Measurements from ENCODE around the gene EGFR. TPM values are rescaled to one million over a fixed set of nuclear protein-coding genes. Genes with fewer than 3 reads are reported as not detected.

EGFR gene
- total RNA-seq, 1 donor from 2014 or later: 23.4 TPM

DNA sequence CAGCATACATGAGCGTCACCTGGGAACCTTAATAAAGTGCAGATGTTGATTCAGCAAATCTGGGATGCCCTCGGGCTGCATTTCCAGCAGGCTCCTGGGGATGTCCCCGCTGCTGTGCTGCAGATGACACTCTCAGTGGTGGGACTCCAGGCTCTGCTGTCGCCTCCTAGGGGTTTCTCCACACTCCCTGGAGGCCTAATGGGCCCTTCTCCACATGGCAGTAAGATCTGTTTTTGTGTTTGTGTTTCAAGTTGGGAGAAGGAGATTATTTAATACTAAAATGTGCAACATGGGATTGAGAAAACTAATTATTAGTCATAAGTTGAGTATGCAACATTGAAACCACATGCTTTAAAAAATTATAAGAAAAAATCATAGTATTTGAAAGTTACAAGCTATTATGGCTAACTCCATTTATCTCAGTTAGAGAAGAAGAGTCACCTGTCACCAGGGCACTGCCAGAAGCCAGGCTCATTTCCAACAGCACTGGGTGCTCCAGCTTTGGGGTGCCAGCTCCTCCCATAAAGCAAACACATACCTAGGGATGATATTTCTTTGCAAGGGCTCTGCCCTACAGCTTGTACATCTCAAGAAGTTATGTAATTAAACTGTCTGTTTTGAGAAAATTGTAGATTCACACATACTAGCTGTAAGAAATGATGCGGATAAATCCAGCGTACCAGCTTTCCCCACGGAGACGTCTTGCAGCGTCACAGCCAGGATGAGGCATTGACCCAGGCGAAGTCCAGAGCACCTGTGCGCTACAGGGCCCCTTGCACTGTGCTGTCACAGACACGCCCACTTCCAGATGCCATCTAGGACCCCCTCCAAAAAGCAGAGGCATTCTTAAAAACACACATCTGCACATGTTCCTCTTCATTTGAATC, 106.4 kb downstream of the EGFR start:
- DNase-seq (ENCODE audit: low spot score): no peak

DNA sequence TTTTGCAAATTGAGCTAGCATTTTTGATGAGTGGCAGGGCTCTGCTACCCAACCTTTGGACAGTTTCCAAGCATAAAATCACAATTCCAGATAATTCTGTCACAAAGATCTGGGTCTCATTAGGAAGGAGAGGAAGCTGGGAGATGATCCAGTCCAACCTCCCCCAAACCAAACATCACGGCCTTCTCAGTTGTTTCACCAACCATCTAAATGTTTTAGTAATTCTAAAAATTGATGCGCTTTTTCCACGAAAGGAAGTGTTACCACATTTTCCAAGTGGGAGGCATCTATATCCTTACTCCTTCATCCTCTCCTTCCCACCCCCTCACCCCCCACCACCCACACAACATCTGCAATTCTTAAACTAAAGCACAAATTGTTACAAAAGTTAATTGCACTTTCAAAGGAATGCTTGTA, 108.3 kb downstream of the EGFR start:
- no peak for DNase-seq (ENCODE audit: low spot score)

DNA sequence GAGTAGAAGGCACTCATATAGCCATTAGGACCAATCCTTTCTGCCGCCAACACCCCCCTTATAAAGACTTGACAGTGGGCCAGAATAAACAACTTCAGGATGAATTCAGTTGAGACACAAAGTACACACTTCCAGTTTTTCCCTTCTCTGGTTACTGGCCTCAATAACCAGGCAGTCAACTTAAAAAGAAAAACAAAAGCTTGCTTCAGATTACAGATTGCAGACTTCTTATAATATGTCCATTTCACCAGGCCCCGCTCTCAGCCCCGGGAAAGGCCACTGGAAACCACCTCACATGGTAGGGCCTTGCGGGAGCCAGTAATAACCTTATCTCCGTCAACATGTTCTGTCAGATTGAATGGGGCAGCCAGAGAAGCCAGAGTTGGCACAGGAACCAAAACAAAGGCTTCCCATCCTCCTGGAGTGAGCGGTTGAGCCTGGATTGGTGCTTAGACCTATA, 108.8 kb downstream of the EGFR start:
- DNase-seq (ENCODE audit: low spot score): peak; percentile 15

DNA sequence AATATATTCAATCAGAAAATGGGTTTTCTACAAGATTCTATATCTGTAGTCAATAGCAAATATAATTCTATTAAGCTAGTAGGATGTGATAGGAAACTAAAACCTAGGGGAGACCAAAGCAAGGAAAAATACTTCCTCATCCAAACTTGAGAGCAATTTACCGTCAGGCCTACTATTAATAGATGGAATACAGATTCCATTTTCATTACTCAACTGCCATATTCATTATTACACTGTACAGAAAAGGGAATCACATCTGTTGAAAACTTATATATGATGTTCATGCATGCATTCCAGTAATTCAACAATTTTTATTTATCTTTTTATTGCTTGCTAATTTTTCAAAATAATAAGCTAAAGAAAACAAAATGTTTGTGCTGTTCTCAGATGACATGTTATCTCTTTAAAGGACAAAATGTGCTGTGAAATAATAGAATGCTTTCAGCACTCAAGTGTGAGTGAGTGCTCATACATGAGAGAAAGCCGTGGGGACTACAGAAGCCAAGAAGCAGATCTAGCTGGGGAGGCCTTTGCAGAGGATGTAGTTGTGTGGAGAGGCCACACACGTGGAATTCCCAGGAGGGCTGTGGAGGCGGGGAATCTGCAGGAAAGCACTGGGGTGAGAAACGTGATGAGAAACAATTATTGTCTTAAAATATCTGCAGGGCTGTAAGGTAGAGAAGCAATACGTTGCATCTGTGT, 110.0 kb downstream of the EGFR start:
- DNase-seq (ENCODE audit: low spot score): peak; percentile 40

DNA sequence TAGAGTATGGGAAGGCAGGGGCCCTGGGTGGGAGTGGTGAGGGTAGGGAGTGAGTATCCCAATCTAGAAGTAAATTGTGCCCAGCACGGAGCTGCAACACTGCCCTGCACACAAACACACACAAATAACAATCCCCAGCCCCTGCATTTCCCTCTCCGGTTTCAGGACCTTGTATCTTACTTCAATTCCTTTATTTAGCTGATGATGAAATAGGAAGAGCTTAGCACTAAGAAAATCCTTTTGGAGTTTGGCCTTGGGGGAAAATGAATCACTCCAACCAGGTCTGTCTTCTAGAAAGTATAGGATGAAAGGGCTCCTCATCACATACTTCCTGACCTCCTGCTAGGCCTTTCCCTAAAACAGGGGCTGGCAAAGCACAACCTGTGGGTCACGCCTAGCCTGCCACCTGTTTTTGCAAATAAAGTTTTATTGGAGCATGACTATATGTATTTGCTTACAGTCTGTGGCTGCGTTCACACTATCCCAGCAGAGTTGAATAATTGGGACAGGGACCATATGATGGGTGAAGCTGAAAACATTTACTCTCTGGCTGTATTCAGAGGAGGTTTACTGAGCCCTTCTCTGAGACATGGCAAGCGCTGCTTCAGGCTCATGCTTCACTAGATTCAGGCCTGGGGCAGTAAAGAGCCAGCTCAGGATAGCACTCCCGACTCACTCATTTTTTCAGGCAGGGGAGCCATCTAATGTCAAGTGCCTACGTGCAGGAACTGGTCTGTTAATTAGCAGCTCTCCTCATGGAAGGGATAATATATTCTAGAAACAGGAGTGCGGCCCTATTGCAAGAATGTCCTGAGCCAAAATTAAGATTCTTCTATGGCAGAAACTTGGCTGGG, 111.0 kb downstream of the EGFR start:
- peak; percentile 70 for DNase-seq (ENCODE audit: low spot score)

DNA sequence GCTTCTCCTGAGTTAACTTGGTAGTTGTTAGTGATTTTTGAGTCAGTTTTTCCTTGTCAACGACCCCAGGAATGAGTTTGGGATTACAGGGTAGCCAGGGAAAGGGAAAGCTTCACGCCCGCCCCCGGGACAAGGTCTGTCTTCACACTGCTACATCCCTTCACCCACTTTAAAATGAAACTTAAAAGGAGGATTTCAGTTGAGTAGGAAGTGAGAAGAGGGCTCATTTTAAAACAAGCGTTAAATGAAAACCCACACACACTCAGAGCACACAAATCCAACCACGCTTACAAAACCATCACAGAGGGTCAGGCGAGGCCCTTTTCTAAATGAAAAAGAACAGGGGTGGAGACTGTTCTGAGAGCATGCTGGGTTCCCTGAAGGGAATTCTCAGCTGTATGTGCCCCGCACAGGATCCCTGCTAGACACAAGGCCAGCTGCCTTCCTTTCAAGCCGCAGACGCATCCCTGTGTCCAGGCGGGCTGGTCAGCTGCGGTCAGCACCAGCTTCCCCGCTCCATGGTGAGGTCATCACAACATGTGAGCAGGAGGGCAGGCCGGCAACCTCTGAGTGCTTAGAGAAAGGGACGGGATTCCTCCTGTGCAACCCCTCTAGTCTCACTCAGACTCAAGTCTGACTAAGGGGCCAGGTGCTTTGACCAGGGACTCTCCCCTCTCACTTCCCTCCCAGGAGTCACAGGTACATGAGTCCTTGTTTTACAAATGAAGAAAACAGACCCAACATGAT, 111.8 kb downstream of the EGFR start:
- peak; percentile 50 for DNase-seq (ENCODE audit: low spot score)

DNA sequence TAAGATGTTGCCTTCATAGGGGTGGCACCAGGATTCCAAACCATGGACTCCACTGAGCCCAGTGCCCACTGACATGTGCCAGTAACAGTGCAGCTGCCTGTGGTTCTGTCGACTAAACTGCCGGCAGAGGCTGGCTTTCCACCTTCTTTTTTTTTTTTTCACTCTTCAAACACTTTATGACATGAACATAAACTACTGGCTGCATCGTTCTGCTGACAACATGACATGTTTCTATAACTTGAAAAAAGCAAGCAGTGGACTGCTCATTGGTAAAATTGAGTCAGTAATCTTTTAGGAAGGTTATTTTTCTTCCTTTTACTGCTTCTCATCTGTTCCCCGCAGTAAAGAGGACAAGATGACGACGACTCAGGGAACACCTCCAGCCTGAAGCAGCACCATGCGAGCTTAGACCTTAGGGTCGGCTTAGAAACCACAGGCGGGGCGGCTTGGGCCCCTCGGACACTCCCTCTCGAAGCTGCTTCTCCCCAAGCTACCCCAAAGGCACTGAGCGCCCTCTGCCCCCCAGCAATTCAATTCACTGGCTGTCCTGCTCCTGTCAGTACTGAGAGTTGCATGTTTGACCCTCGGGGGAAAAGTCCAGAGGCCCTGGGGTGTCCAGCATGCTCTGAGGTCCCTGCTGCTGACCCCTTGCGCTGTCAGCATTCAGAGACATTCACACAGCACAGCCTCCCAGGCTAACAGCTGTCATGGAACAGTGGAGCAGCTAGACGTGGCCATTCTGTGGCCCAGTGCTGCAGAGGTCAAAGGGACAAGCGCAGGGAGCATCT, 112.5 kb downstream of the EGFR start:
- DNase-seq (ENCODE audit: low spot score): peak; percentile 7

DNA sequence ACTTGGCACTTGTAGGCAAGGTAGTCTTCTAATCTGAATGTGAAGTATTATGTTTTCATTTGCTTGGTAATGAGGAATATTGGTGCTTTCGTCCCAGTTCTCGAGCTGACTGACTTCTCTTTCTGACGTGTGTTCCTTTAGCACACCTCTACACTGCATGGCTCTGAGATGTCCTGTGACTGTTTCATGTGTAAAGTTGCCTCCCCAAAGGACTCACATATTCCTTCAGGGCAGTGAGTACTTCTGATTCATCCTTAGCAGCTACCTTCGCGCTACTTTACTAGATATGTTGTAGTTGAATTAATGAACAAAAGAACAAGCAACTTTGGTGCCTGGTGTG, 113.7 kb downstream of the EGFR start:
- DNase-seq (ENCODE audit: low spot score): no peak

DNA sequence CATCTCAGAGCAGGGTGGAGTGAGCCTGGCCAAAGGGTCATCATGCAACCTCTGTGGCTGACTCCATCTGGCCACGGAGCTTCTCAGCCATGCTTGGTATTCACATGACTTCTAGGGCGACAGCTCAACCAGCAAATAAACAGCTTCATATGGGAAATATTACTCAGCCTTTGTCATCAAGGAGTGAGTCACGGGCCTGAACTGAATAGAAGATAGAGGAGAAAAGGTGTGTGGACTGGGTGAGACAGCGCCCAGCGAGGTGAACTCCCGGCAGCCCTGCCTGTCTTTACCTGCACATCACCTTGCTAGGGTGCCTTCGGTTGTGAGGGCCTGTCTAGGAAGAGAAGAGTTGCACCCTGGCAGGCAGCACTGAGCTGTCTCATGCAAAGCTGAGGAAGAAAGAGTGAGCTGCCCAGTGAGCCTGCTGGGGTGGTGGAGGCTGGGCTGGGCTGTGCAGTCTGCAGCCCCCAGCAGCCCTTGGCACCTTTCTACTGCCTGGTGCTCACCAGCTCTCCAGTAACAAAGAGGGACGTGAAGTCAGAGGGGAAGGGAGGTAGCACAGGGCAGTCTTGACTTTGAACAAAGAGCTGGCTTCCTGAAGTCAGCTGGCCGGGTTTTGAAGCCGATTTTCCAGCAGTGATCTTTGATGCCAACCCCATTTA, 114.2 kb downstream of the EGFR start:
- peak; percentile 55 for DNase-seq (ENCODE audit: low spot score)

DNA sequence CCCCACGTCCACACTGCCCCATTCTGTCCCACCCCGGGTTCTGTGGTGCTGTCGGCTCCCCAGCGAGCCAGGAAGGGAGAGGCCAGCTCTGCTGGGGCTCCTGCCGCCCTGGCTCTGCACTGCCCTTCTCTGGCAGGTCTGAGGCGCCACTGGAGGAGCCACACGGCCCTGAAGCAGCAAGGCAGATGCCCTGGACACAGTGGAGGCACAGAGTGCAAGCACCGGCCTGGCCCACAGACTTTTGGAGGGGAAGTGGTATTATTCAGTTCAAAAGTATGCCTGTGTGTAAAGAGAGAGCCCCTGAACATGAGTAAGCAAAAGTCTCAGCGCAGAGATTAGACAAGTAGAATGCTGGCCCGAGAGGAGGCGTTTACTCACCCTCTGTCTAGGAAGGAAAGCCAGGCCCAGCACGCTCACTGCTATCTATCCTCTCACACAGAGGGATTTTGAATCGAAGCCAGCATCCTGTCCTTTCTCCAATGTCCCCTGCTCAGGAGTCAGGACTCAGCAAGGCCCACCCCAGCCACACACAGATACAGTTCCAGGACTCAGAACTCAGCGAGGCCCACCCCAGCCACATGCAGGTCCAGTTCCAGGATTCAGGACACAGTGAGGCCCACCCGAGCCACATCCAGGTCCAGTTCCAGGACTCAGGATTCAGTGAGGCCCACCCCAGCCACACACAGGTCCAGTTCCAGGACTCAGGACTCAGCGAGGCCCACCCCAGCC, 115.0 kb downstream of the EGFR start:
- DNase-seq (ENCODE audit: low spot score): peak; percentile 86

DNA sequence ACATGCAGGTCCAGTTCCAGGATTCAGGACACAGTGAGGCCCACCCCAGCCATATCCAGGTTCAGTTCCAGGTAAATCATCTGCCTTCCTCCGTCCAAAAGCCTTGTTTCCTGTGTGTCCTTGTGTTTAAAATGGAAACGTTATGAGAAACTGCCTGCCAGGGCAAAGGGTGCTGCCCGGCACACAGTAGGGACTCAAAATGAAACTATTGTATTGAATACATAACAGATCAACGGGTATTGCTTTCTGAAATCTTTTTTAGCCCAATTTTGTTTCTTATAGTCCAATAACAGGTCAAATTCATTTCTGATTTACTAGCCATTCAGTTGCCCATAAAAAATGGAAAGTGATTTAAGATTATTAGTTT, 115.5 kb downstream of the EGFR start:
- DNase-seq (ENCODE audit: low spot score): no peak

DNA sequence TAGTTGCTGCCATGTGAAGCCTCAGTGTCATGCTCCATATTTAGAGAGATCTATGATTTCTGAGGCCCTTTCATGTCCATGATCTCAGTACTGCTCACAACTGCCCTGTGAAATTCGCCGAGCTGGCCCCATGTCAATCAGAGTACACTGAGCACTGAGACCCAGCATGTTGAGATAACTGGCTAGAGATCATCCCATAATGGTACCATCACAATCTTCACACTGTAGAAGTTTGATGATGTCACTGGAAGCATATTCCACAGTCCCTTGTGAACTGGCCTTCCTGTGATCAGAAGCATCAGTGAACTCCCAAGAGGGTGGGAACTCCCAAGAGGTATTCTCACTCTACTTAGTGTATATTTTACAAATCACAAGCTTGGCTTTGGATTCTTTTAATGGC, 116.0 kb downstream of the EGFR start:
- no peak for DNase-seq (ENCODE audit: low spot score)

DNA sequence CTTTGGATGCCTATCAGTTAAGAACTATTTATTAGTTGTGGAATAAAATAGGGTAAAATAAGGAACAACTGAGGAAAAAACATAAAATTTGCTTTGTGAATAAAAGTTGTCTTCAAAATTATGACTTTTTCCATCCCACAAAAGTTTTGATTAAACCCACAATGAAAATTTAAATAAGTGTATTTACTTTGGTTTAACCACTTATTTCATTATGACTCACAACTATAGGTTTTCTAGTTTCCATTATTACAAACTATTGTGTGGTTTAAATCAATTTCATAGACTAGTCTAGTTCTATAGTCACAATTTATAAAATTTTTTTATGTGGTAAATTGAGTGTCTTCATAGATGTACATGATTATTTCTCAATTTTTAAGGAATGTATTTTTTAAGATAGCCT, 116.6 kb downstream of the EGFR start:
- no peak for DNase-seq (ENCODE audit: low spot score)

DNA sequence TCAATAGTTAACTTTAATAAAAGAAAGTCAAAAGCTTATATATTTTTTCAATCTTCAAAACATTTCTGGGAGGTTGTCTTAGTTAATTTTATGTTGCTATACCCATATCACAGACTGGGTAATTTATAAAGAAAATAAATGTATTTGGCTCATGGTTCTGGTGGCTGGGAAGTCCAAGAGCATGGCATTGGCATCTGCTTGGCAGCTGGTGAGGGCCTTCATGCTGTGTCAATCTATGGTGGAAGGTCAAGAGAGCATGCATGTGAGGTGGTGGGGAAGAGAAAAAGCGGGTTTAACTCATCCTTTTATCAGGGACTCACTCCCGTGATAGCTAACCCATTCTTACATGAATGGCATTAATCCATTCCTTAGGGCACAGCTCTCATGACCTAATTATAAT, 119.8 kb downstream of the EGFR start:
- DNase-seq (ENCODE audit: low spot score): no peak

DNA sequence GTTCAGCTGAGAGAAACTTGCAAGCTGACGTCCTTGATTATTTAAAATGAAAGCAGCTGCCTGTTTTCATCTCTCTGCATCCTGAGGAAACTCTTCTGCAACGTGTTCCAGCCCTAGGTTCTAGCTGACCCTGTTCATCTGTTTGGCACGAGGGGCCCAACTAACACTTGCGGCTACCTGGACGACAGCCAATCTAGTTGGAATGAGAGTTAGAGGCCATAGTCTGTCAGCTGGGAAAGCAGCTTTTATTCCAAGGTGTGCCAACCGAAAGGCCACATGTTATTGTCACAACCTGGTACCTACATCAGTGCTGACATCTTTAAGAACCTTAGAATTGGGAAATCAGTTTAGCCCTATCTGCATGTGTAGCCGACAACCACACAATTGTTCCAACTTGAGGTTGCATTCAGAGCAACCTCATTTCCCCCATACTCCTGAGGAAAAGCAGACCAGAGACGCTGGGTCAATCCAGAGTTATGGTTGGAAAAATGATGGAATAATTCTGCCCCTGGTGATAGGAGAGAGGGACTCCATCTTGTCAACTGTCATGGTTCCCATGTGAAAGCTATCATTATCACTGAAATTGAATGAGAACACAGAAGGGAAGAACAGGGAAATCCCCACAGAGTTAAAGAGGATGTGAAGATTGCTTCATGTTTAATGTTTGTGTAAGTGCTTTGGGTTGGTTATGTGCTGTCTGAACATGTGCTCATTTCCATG, 121.6 kb downstream of the EGFR start:
- DNase-seq (ENCODE audit: low spot score): no peak

DNA sequence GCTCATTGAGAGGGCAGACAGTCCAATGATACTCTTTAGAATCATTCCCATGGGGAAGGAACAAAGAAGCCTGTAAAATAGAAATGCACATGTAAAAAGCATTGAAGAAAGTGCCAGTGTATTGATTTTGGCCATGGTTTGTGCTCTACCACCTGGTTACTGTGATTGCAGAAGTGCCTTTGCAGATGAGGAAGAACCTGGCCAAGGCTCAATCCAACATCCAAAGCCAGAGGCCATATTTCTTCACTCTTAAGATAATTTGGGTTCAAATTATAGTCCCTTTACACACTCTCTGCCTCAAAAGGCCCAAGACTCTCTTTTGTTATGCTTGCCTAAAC, 122.1 kb downstream of the EGFR start:
- DNase-seq (ENCODE audit: low spot score): no peak

DNA sequence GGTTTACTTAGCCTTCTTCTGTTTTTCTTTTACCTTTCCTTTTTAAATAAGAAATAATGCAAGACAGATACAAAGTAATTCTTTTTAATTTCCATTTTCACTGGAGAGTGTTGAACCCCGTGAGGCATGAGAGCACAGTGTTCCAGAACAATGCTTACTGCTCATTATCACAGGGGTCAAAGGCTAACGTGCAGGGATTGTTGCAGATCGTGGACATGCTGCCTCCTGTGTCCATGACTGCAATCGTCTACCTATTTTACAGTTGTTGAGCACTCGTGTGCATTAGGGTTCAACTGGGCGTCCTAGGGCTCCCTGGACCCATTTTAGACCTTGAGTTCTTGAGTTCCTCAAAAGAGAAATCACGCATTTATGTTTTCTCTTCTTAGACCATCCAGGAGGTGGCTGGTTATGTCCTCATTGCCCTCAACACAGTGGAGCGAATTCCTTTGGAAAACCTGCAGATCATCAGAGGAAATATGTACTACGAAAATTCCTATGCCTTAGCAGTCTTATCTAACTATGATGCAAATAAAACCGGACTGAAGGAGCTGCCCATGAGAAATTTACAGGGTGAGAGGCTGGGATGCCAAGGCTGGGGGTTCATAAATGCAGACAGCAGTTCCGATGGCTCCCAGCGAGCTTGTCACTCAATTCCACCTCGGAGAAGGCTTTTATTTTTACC, 124.2 kb downstream of the EGFR start:
- DNase-seq (ENCODE audit: low spot score): peak; percentile 62
